NCI-H526 treated with DMSO at 0.1 percent for 48 hours (cell line): ENCODE data around the gene OR4E1.
"Not testable (repeated sequence)": the region's sequence is repeated elsewhere in the genome, so short reads cannot be mapped to it uniquely, and the experiment has no call there.

Experiments used
- DNase-seq: peaks from one replicate; lab custom pipeline; 2025; lab: John Stamatoyannopoulos, UW

The OR4E1 gene

DNA sequence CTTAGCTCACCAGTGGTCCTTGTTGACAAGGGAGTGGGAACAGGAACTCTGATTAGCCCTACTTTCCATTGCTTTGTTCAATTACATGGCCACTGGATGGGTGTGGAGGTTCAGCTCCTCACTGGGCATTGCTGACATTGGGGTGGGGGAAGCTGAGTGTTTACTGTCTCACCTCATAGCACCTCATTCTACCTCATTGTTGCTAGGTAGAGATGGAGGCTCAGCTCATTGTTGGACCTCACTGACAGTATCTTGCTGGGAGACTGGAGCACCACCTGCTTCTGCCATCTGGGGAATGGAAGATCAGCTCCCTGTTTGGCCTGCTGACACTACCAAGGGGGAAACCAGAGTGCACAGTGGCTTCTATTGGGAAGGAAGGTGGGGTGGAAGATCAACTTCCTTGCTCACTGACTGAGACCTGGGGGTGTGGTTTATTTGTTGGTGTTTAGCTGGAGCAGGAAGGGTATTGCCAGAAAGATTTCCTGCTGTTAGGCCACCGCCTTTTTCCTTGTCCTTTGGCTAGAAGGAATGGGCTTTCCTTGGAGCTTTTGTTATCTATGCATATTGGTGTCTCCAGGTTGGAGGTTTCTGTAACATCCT lies 21.3 kb downstream of the OR4E1 start:
- no peak for DNase-seq

DNA sequence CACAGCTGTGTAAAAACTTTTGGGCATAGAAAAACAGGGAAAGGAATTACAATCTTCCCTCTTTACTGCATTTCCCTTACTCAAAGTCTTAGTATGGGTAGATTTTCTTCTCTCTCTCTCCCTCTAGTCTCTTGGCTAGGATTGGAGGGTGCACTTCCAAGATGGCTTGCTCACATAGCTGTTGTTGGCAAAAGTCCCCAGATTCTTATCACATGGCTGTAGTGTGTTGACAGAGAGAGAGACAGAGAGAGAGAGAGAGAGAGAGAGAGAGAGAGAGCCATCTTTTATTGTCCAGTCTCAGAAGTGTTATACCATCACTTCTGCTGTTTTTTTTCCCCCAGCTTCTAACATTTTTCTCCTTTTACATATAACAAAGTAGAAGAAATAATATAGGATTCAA lies 26.2 kb downstream of the OR4E1 start:
- DNase-seq = no peak

DNA sequence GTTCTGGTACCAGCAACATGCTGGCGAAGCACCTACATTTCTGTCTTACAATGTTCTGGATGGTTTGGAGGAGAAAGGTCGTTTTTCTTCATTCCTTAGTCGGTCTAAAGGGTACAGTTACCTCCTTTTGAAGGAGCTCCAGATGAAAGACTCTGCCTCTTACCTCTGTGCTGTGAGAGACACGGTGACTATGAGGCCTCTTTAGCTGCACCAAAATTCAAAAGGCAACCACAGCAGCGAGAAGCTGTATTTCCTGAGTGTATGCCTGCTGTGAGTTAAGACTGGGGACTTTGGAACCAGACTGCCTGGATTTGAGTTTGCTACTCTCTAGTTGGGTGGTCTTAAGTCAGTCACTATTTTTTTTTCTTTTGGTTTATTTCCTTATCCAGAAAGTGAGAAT lies 30.2 kb downstream of the OR4E1 start:
- DNase-seq = no peak

DNA sequence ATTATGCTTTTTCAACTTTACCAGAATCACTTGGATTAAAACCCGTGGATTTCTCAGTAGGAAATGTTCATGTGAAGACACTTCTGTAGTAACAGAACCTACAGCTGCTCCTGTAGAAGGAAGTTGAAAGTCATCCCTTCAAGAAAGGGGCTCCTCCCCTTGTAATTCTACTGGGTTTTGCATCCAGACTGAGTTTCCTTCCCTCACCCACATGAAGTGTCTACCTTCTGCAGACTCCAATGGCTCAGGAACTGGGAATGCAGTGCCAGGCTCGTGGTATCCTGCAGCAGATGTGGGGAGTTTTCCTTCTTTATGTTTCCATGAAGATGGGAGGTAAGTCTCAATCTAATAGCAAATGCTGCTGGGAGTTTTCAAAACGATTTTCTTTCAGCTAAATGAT lies 30.9 kb downstream of the OR4E1 start:
- no peak for DNase-seq

DNA sequence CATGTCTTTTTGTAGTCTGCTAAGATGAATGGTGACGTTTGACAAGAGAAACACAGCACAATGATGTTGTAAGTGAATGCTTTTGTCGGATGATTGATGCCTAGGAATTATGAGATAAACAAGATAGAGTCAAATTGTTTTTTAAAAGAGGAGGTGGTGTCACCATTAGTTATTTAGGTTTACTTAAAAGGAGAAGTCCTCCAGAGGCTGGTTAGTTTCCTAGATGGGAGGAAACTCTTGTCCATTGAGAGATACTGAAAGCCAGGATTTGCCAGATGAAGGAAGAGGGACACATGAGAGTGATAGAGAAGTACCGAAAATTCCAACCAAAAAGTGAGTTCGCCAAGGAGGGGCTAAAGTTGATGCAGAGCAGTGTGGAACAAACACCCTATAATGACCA lies 38.8 kb downstream of the OR4E1 start, which contains the start of gene OR10G2:
Gene OR10G2 (minus strand): TSS at position 101 of the 400 bp plus-strand sequence. CDS start 98 bp downstream, at position 3.
- no peak for DNase-seq

DNA sequence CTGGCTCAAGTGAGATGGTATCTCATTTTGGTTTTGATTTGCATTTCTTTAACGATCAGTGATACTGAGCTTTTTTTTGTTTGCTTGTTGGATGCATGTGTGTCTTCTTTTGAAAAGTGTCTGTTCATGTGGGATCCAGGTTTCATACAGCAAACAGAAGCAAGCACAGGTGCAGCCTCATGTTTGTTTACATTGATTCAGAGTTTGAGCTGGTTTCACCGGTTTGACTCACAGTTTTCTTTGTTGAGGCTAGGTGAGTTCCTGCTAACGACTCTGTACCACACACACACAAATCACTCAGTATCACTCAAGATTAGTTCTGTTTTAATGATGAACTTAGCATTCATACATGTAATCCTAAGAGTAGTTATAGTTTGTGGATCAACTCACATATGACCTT lies 42.5 kb downstream of the OR4E1 start:
- peak; percentile 10 for DNase-seq

DNA sequence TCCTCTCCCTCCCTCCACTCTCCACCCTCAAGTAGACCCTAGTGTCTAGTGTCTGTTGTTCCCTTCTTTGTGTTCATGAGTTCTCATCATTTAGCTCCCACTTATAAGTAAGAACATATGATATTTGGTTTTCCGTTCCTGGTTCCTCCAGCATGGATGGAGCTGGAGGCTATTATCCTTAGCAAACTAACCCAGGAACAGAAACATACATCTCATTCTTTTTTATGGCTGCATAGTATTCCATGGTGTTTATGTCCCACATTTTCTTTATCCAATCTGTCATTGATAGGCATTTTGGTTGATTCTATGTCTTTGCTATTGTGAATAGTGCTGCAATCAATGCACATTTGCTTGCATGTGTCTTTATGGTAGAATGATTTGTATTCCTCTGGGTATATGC lies 43.1 kb downstream of the OR4E1 start:
- DNase-seq = not testable (repeated sequence)

DNA sequence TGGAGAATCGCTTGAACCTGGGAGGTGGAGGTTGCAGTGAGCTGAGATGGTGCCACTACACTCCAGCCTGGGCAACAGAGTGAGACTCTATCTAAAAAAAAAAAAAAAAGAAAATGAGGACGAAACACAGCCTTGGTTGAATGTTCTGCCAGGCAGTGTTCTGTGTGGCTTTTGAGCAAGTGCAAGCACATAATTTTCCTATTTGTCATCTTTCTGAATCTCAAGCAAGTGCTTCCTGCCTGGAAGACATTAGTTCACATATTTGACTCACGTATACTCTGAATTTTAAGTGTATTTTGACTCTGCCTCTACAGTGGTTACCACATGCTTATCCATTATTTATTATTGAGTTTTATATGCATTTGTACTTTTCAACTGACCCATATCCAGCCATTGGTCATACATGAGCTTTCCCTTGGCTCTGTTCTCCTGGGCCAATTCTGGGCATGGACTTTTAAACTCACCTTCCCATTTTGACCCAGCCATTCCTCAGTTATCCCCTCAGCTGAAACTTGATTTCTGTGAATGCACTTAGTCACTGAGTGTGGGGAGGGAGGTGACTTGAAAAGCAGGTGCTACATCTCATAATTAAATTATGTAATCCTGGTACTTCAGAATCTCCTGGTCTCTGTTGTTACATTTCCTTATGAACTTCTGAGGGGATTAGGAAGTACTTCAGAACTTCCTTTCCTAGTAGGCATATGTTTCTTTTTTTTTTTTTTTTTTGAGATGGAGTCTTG lies 47.0 kb downstream of the OR4E1 start:
- DNase-seq = no peak
